HG02973 (cell line): Measurements from ENCODE around the gene GJC2.
"Not testable (repeated sequence)": the region's sequence is repeated elsewhere in the genome, so short reads cannot be mapped to it uniquely, and the experiment has no call there.

Experiments
- ATAC-seq: cut with Tn5 transposase; IDR thresholded peaks from one replicate; pipeline ENCODE4 v1.9.1; 2021; ENCODE audit warnings: moderate library complexity; ENCODE audit not compliant: unreplicated experiment

The GJC2 gene

DNA sequence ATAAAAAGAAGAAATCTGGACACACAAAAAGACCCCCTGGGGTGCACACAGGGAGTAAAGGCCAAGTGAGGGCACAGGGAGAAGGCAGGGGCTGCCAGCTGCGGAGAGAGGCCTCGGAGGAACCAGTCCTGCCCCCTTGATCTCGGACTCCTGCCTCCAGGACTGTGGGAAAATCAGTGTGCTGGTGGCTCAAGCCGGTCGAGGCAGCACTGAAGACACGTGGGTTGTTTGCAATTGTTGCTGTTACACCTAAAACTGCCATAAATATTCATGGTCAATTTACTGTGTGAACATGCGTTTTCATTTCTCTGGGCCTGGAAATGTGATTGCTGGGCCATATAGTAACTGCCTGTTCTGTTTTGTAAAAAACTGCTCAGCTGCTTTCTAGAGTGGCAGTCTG lies 34.4 kb downstream of the GJC2 start:
- ATAC-seq = no peak

DNA sequence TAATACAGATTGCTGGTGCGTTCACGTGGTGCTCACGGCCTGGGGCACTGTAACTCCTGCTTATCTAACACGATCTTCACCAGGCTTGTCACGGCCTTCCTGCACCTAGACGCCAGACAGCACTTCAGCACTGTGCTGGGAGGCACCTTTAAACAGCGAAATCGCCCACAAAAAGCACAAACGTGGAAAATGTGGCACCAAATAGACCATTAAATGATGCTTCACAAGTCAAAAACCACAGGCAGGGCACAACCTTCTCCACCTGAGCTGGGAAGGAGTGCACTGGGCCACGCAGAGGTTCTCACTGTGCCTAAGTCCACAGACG lies 35.9 kb downstream of the GJC2 start:
- no peak for ATAC-seq

DNA sequence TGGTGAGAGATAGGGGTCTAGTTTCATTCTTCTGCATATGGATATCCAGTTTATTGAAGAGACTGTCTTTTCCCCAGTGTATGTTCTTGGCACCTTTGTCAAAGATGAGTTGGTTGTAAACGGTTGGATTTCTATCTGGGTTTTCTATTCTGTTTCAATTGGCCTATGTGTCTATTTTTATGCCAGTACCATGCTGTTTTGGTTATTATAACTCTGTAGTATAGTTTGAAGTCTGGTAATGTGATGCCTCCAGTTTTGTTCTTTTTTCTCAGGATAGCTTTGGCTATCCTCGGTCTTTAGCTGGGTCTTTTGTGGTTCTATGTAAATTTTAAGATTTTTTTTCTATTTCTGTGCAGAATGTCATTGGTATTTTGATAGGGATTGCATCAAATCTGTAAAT lies 38.5 kb downstream of the GJC2 start:
- not testable (repeated sequence) for ATAC-seq

DNA sequence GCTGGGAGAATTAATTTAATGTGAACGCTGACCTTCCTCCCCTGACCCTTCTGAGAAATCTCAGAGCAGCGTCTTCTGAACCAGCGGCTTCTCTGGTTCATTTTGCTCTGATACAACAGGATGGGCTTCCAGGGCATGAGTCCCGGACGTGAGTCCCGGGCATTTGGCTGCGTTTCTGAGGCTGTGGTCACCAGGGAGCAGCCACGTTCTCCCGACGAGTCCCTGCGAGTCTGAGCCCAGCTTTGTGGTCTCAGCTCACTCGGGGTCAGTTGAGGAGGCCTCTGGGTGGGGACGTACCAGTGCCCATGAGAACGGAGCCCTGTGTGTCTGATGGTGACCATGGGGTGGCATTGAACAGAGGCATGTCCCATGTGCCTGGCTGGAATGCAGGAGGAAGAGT lies 40.5 kb downstream of the GJC2 start:
- no peak for ATAC-seq

DNA sequence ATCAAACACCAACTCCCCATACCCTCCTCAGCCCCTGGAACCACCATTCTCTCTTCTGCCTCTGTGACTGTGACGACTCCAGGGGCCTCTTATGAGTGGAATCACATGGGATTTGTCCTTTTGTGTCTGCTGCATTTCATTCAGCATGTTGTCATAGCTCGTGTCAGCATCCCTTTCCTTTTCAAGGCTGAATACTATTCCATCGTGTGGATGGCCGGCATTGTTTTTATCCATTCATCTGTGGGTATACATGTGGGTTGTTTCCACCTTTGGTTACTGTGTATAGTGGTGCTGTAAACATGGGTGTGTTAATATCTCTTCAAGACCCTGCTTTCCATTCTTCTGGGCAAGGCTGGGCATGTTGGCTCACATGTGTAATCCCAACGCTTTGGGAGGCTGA lies 41.0 kb downstream of the GJC2 start:
- no peak for ATAC-seq

DNA sequence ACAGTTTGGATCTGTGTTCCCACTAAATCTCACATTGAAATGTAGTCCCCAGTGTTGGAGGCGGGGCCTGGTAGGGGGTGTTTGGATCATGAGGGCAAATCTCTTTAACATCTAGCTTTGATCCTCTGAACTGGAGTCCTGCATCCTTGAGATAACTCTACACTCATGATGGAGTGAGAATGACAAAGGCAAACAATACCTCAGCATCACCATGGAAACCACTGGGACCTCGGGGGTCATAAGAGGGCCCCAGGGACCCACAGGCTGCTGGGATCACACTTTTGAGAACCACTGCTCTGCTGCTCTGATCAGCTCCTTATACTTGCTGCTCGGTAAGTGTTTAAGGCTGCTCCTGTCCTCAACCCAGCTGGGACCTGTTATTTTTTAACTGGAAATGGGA lies 44.7 kb downstream of the GJC2 start:
- ATAC-seq = no peak

DNA sequence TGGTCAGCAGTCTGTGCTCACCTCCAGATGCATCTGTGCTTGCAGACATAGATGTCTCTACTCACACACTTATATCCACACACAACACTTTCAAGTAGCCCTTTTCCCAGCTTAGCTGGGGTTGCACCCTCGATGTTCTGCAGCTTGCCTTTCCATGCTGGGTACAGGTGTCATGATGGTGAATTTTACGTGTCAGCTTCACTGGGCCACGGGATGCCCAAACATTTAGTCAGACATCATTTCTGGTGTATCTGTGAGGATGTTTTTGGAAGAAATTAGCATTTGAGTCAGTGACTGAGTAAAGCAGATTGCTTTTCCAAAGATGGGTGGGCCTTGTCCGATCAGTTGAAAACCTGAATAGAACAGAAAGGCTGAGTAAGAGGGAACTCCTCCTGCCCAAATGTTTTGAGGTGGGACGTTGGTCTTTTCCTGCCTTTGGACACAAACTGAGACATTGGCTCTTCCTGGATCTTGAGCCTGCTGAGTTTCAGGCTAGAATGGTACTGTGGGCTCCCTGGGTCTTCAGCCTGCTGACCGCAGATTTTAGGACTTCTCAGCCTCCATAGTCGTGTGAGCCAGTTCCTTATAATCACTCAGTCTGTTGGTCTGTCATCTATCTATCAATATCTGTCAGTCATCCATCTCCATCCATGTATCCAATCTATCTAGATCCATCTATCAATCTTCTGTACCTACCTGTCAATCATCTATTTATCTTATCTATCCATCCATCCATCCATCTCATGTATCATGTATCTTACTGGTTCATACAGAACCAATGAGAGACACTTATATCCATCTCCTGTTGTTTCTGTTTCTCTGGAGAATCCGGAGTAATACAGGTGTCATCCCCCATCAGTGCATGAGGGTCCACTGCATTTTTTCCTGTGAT lies 45.4 kb downstream of the GJC2 start:
- ATAC-seq = no peak

DNA sequence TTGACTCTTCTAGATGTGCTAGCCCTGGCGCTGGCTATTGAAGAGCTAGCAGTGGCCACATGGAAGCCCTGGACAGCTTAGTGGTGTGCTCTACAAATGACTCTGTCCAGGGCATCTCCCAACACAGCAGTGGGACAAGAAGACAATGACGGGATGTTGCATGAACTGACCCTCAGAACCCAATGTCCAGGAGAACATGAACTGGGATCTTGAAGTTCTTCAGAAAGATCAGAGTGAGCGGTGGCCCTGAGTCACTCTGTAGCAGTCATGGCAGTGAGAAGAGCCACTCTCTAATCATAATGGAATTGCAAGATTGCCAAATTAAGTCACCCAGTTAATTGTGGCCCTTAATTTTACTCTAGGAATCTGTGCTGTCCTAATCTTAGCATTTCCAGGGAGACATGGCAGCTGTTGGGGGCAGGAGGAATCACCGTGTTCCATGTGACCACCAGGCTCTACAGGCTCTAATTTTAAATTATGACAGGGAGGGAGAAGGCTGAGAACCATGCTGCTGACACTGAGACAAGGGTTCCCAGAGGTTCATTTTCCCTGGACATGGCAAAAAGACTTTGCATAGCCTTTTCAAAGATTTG lies 47.9 kb downstream of the GJC2 start:
- no peak for ATAC-seq

DNA sequence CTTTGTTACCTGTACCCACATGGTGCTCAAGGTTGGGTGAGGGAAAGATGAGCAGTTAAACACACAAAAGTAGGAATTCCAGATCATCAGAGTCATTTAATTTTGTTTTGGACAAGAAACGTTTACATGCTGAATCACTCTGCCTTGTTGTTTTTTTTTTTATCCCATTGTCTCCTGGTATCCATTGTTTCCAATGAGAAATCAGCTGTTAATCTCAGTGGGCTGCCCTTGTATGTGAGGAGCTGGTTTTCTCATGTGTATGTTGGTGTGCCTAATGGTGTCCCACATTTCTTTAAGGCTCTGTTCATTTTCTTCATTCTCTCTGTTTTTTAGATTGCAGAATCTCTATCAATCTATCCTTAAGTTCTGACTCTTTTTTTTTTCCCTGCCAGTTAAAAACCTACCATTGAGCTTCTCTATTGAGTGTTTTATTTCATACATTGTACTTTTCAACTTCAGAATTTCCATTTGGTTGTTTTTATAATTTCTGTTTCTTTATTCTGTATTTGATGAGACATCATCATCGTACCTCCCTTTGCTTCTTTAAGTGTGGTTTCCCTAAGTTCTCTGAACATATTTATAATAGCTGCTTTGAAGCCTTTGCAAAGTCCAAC lies 49.4 kb downstream of the GJC2 start:
- ATAC-seq = no peak

DNA sequence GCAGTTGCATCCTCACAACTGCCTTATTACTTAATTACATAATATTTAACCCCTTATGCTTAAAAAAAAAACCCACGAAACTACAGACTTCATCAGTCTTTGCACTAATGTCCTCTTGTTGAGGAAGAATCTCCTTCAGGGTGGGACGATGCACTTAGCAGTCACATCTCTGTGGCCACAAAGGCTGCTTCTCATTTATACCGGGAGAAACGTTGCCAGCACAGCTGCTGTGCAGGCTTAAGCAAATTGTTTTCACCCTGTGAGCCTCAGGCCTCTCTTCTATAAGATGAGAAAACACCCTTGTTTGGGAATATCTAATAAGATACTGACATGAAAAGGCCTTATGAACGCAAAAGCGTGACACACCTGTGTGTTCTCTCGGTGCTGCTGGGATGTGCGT lies 55.2 kb downstream of the GJC2 start:
- ATAC-seq = no peak

DNA sequence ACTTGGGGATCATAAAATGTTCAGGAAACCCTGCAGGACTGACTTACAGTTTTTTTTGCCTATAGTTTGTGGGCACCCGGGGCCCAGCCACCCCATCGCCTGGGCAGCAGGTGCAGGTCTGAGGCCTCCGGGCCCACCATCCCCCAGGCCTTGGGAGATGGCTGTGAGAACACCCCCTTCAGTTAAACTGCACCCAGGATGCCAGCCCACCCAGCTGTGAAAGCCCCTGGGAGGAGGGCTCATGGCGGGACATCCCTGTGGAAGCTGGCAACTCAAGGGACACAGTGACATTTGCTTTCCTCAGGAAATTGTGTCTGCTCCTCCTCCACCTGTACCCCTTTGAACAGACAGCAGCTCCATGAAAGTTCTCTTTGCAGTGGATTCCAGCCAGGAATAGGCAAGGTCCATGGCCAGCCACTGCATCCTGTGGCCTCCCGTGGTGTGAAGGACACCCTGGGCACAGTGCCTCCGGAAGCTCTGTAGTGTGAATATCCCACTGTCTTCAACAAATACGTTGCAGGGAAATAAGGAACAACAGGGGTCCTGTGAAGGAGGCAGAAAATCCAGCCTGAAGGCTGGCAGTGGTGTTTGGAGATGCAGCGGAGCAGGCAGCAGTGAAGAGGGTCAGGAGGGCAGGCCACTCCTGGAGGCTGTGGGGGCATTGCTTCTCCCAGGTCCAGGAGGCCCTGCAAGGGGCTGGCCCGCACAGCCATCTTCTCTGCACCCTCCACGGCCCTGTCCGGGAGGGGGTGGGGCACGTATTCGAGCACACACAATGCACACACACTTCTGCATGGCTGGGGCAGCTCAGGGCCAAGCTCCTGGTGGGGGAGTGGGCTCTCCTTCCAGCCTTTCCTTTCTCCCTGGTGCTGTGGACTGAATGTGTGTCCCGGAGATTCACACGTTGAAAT lies 56.1 kb downstream of the GJC2 start:
- no peak for ATAC-seq

DNA sequence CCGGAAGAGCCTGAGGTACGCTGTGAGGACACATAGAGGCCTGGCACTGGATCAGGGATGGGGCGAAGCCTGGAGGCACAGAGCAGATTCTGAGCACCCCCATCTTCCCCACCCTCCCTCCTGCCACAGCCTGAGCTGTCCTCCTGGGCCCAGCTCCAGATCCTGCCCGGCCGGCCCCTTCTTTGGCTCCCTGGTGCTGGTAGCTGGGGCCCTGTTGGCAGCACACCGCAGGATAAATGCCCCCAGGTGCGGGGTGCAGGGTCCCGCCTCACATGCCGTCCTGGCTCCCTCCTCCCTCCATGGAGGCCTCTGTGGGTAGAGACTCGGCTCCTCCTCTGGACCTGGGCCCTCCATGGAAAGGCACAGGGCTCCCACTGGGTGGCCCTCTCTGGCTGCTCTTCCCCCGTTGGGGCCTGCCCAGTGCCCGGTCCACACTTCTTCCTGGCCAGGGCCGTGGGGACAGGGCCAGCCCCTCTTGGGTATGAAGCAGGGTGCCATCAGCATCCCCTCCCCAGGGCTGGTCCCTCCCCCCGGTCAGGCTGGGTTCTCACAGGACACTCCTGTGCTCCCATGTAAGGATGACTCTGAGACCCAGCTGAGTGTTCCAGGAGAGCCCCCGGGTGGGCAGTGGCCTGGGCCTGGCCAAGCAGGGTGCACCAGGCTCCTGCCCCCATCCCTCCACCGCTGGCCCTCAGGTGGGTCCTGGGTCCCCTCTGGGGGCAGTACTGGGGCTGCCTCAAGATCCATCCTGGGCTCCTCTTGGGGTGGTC lies 57.0 kb downstream of the GJC2 start:
- ATAC-seq = no peak

DNA sequence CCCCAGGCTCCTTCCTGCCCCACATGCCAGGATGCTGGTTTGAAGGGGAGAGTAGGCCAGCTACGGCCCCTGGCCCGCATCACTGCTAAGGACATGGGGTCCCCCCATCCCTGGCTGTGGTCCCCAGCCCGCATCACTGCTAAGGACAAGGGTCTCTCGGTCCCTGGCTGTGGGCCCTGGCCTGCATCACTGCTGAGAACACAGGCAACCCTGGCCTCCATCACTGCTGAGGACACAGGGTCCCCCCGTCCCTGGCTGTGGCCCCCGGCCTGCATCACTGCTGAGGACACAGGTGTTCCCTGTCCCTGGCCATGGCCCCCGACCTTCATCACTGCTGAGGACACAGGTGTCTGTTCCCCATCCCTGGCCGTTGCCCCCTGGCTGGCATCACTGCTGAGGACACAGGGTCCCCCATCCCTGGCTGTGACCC lies 57.7 kb downstream of the GJC2 start:
- ATAC-seq = no peak

DNA sequence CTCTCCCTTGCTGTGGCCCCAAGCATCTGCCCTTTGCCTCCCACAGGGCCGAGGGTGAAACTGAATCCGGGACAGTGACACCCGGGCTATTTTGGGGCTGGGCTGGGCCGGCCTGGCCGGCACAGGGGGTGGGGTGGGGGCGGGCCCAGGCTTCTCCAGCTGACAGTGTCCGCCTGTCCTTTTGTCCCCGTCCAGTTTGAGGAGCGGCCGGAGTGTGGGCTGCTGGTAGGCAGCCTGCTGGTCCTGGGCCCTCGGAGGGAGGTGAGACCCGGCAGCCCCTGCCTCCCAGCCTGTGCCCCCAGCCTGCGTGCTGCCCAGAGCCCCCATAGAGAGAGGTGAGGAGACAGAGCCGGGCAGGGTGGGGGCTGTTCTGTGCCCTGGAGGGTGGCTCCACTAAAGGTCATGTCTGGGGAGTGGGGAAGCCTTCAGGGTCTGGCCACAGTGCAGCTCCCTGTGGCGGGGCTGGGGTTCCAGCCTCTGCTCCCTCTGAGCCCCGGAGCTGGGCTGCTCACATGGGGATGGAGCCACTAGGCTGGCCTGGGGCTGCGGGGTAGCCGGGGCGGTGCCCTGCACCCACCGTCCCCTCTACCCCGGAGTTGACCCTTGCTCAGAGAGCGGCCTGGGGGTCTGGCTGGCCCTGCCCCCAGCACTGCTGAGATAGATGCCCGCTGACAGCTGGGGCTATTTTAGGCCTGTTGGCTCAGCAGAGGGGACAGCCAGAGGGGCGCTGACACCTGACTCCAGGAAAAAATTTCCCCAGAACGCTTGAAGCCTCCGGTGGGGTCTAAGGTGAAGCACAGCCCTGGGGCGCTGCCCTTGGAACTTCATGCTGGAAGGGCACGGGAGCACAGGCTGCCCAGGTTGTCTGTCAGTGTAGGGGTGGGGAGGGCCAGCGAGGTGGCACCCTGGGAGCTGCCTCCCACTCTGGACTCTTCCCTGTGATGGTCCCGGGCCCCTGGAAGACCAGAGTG lies 58.4 kb downstream of the GJC2 start, which contains the start of gene OBSCN:
OBSCN (plus strand) TSS at position 194 of the 971 bp plus-strand sequence. CDS start 3,740 bp downstream, outside the sequence.
- no peak for ATAC-seq

DNA sequence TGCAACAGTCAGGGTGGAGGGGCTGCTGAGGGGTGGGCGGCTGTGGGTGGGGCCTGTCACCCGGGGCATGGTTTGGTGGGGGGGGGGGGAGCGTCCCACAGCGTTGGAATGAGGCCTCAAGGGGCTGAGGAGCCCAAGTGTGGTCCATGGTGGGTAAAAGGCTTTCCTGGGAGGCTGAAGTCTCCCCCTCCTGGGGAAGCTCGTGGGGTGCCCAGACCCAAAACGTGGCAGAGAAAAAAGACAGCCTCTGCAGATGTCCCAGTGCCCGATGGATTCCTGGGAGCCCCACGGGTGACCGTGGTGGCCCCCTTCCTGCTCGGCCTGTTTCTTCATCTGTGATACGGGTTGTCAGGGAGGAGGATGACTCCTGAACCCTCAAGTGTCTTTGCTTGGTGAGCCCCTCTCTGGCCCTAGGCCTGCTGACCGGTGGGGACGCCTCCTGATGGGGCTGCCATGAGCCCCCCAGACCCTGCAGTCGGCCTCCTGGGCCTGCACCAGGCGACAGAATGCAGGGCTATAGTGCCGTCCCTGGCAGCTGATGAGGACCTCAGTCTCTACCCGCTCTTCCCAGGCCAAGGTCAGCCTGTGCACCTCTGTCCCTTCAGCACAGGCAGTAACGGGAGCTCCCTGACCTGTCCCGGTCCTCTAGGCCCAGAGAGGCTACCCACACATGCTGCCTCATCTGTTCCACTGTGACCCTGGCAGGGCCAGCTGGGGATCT lies 59.3 kb downstream of the GJC2 start:
- ATAC-seq = no peak
